Tibial artery (tissue), 4 donors: ENCODE data around the gene KCNE3.

ENCODE experiments used
- DNase-seq, 2 donors: peaks; one replicate each; pipeline ENCODE4 v3.0.0-alpha.2; 2019
- H3K27ac ChIP-seq, 2 donors: fragments of 200-600 bp; sonication (generic) in 1 of 2; 1 replicate in 1 of 2; 2 replicates in 1 of 2; pipeline ENCODE4 v1.5.1; 2018 to 2019; ENCODE audit warnings: mild to moderate bottlenecking in 1 of 2
- H3K27me3 ChIP-seq, 2 donors: fragments of 200-600 bp; sonication (generic) in 1 of 2; one replicate each; pipeline versions ENCODE4 v1.5.1 to v1.6.0; 2016 to 2019
- H3K36me3 ChIP-seq, 3 donors: fragments of 200-600 bp; sonication (generic) in 2 of 3; one replicate each; pipeline ENCODE4 v1.5.1; 2016 to 2019; ENCODE audit warnings: mild to moderate bottlenecking in 2 of 3
- H3K4me1 ChIP-seq, 4 donors: fragments of 200-600 bp; sonication (generic) in 2 of 4; 1 replicate in 3 of 4; 2 replicates in 1 of 4; pipeline ENCODE4 v1.5.1; 2016 to 2019
- H3K4me3 ChIP-seq, 2 donors: fragments of 200-600 bp; sonication (generic) in 1 of 2; 1 replicate in 1 of 2; 2 replicates in 1 of 2; pipeline ENCODE4 v1.5.1; 2018 to 2019; ENCODE audit warnings: mild to moderate bottlenecking in 2 of 2
- H3K9me3 ChIP-seq, 3 donors: fragments of 200-600 bp; sonication (generic) in 1 of 3; one replicate each; pipeline ENCODE4 v1.5.1; 2016 to 2019
- CTCF ChIP-seq, 2 experiments: fragments of 200-600 bp in 1 of 2; fragments of 450-650 bp in 1 of 2; IDR thresholded peaks; one replicate each; pipeline ENCODE4 v1.5.1; 2017 to 2019; ENCODE audit warnings: antibody characterized with exemption in 2 of 2, mild to moderate bottlenecking in 1 of 2, moderate library complexity in 1 of 2
- intact Hi-C: fragments of 100-400 bp; cut with DNase I; formaldehyde crosslinking; loops from one replicate; pipeline ENCODE4 v1.15.0; 2023; ENCODE audit warnings: low total_unique reads

KCNE3 gene

GRCh38 chr11:74470526-74470925, 3.2 kb upstream of the KCNE3 start:
- Histone ChIP-seq H3K27me3 (no peaks in the 10 kb centered on the region), H3K4me3 (no peak overlapping the region), H3K4me1 (peaks cover 0 to 16% (median 6%) of the 10 kb centered on the region in 4 donors), H3K27ac (no peak overlapping the region), H3K9me3 (no peaks in the 10 kb centered on the region), H3K36me3 (no peaks in the 10 kb centered on the region)
- TF ChIP-seq CTCF (IDR thresholded peaks at IDR 0.05) = no peak
- no peak for DNase-seq
- intact Hi-C loops = no loop called here

GRCh38 chr11:74468936-74469335, 1.6 kb upstream of the KCNE3 start:
- H3K36me3 ChIP-seq = no peaks in the 10 kb centered on the region
- intact Hi-C loops = no loop called here
- no peak for DNase-seq
- no peaks in the 10 kb centered on the region for H3K27me3 ChIP-seq
- H3K4me1 ChIP-seq = peaks cover 0 to 16% (median 6%) of the 10 kb centered on the region in 4 donors
- H3K4me3 ChIP-seq = no peak overlapping the region
- no peak overlapping the region for H3K27ac ChIP-seq
- no peak for TF ChIP-seq CTCF (IDR thresholded peaks at IDR 0.05)
- no peaks in the 10 kb centered on the region for H3K9me3 ChIP-seq

GRCh38 chr11:74468521-74468920, 1.2 kb upstream of the KCNE3 start:
- Histone ChIP-seq H3K27ac (no peak overlapping the region), H3K4me1 (peaks cover 0 to 16% (median 6%) of the 10 kb centered on the region in 4 donors), H3K9me3 (no peaks in the 10 kb centered on the region), H3K36me3 (no peaks in the 10 kb centered on the region), H3K4me3 (no peak overlapping the region), H3K27me3 (no peaks in the 10 kb centered on the region)
- no peak for TF ChIP-seq CTCF (IDR thresholded peaks at IDR 0.05)
- intact Hi-C loops = no loop called here
- no peak for DNase-seq

DNA sequence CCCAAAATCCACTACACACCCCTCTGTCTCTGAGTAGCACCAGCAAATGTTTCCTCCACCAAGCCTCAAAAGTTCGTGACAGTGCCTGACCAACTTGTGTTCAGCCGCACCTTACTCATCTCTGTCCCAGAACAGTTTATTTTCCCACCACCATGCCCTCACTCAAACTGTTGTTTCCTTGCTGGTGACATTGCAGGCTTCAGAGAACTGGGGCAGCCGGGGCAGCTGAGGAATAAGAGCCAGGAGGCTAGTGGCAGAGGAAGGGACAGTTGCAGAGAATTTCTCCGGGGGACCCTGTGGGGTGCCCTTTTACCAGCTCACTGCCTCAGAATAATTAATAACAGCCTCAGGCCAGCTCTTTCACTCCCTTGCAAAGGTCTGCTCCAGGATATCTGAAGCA, 709 bp upstream of the KCNE3 start:
- intact Hi-C loops = no loop called here
- no peak for DNase-seq
- H3K9me3 ChIP-seq = no peaks in the 10 kb centered on the region
- H3K4me3 ChIP-seq = no peak overlapping the region
- H3K4me1 ChIP-seq = peaks cover 0 to 16% (median 6%) of the 10 kb centered on the region in 4 donors
- TF ChIP-seq CTCF (IDR thresholded peaks at IDR 0.05) = no peak
- H3K27ac ChIP-seq = no peak overlapping the region
- no peaks in the 10 kb centered on the region for H3K27me3 ChIP-seq
- no peaks in the 10 kb centered on the region for H3K36me3 ChIP-seq

- Histone ChIP-seq H3K36me3 (no peaks in the 10 kb centered on the region), H3K4me3 (no peak overlapping the region), H3K27ac (no peak overlapping the region), H3K4me1 (peaks cover 0 to 16% (median 6%) of the 10 kb centered on the region in 4 donors), H3K27me3 (no peaks in the 10 kb centered on the region), H3K9me3 (no peaks in the 10 kb centered on the region)
- TF ChIP-seq CTCF (IDR thresholded peaks at IDR 0.05) = no peak
- intact Hi-C loops = no loop called here
- DNase-seq = no peak
These were observed 2.0 kb downstream of the KCNE3 start for GRCh38 chr11:74465291-74465708.

GRCh38 chr11:74464746-74465145, 2.6 kb downstream of the KCNE3 start:
- no peaks in the 10 kb centered on the region for H3K36me3 ChIP-seq
- no peaks in the 10 kb centered on the region for H3K27me3 ChIP-seq
- H3K4me1 ChIP-seq = peaks cover 0 to 16% (median 6%) of the 10 kb centered on the region in 4 donors
- DNase-seq = no peak
- H3K9me3 ChIP-seq = no peaks in the 10 kb centered on the region
- no peak overlapping the region for H3K4me3 ChIP-seq
- TF ChIP-seq CTCF (IDR thresholded peaks at IDR 0.05) = no peak
- H3K27ac ChIP-seq = no peak overlapping the region
- intact Hi-C loops = no loop called here
